GM20000 (cell line): Measurements from ENCODE around the gene HSD17B2.

ENCODE experiments used
- DNase-seq: peaks from one replicate; pipeline ENCODE4 v3.0.0; 2012; ENCODE audit warnings: low spot score
- TF ChIP-seq, protein P1 (sequence below): IDR thresholded peaks from 2 replicates; pipeline ENCODE4 v1.5.1; 2012; ENCODE audit warnings: mild to moderate bottlenecking, control low read depth; ENCODE audit errors: extremely low read depth, missing control alignments

The HSD17B2 gene

DNA sequence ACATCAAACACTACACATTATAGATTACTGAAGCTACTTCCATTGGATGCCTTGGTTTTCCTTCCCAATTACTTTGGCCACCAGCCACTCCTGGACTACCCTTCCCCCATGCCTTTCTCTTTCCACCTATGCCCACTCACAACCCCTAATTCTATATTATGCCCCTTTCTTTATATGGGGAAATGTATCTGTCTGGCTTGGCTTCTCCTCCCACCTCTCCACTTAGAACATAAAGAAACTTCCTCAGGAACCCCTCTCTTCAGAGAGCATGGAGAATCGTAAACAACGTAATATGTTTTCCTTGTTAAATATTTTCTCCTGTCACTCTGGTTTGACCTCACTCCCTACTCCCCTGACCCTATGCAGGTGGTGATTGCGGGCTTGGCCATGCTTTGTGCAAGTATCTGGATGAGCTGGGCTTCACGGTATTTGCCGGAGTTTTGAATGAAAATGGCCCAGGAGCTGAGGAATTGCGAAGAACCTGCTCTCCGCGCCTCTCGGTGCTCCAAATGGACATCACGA lies 32.8 kb downstream of the HSD17B2 start:
- no peak for DNase-seq
- TF ChIP-seq, protein P1, sequence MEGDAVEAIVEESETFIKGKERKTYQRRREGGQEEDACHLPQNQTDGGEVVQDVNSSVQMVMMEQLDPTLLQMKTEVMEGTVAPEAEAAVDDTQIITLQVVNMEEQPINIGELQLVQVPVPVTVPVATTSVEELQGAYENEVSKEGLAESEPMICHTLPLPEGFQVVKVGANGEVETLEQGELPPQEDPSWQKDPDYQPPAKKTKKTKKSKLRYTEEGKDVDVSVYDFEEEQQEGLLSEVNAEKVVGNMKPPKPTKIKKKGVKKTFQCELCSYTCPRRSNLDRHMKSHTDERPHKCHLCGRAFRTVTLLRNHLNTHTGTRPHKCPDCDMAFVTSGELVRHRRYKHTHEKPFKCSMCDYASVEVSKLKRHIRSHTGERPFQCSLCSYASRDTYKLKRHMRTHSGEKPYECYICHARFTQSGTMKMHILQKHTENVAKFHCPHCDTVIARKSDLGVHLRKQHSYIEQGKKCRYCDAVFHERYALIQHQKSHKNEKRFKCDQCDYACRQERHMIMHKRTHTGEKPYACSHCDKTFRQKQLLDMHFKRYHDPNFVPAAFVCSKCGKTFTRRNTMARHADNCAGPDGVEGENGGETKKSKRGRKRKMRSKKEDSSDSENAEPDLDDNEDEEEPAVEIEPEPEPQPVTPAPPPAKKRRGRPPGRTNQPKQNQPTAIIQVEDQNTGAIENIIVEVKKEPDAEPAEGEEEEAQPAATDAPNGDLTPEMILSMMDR: no peak

DNA sequence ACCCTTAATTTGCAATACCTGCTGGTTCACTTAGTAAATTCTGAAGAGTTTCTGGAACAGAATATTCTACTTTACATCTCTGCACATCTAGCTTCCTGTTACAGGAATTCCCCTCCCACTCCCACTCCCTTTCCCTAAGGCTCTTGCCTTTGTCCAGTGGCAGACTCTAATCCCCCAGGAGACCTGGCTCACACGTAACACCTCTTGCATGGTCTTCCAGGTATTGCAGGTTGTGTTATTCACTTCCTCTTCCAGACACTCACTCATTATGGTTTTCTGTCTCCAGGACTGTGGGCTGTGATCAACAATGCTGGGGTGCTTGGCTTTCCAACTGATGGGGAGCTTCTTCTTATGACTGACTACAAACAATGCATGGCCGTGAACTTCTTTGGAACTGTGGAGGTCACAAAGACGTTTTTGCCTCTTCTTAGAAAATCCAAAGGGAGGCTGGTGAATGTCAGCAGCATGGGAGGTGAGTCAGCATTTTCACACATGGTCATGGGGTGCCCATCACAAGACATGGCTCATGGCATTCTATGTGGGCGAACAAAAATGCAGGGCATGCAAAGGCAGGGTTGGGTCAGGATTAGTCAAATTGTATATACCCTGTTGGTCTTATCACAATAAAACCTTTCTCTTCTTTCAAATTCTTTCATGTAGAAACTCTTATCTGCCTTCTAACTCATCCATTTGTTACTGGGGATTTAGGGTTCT lies 35.8 kb downstream of the HSD17B2 start:
- DNase-seq: no peak
- TF ChIP-seq, protein P1: no peak

DNA sequence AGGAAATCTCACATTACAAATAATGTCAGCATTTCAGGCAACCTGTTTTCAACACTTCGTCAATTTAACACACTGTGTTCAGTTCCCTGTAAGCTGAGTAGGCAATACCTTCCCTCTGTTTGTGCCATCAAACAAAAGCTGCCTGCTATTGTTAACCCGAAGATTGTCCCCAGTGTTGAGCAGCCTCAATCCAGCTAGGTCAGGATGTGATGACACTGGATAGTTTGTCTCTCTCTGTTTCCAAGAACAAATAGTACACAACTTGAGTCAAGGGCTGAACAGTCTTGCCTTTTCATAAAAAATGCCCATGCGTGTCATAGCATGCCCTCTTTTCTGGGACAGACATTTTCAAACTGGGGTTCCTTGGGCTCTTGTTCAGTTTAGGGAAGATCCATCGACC lies 36.4 kb downstream of the HSD17B2 start:
- TF ChIP-seq, protein P1: no peak

DNA sequence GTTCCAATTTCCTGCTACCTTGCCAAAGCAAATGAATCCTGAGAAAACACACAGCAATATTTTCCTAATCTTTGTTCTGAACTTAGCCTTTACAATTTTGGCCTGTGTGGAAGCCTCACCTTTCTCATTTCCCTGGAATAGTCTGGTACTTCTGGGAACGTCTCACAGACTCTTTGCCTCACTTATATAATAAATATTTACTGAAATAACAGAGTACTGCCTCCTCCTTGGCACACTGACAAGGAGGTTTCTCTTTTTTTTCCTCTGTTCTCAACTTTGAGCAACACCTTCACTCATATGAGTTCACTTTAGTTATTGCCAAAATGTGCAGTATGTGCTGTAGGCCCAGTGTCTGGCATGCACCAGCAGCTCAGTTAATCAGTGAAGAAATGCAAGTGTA lies 37.3 kb downstream of the HSD17B2 start:
- DNase-seq: no peak
- TF ChIP-seq, protein P1: no peak

More for the DNA sequence above, 36.4 kb downstream of the HSD17B2 start:
- DNase-seq: no peak

DNA sequence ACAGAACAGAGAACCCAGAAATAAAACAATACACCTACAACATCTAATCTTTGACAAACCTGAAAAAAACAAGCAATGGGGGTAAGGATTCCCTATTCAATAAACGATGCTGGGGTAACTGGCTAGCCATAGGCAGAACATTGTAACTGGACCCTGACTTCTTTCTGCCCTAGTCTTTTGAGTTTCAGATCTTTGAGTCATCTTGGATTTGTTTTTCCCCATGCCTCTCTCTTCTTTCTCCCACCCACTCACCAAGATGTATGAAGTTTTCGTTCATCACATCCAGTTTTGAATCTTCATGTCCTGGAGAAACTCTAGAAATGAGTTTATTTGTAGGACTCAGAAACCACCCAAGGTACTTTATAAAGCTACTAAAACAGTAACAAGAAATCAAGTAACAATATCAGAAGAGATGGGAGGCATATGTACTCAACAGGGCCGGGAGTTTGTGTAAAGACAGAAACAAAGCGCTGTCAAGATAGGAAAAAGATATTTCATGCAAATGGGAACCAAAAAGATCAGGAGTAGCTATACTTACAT lies 39.0 kb downstream of the HSD17B2 start:
- TF ChIP-seq, protein P1: no peak
- no peak for DNase-seq

DNA sequence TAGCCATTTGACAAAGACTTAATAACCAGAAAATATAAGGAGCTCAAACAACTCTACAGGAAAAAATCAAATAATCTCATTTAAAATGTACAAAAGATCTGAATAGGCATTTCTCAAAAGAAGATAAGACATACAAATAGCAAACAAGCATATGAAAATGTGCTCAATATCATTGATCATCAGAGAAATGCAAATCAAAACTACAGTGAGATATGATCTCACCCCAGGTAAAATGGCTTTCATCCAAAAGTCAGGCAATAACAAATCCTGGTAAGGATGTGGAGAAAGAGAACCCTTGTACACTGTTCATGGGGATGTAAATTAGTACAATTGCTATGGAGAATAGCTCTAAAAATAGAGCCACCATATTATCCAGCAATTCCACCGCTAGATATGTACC lies 43.1 kb downstream of the HSD17B2 start:
- no peak for DNase-seq
- TF ChIP-seq, protein P1: no peak

DNA sequence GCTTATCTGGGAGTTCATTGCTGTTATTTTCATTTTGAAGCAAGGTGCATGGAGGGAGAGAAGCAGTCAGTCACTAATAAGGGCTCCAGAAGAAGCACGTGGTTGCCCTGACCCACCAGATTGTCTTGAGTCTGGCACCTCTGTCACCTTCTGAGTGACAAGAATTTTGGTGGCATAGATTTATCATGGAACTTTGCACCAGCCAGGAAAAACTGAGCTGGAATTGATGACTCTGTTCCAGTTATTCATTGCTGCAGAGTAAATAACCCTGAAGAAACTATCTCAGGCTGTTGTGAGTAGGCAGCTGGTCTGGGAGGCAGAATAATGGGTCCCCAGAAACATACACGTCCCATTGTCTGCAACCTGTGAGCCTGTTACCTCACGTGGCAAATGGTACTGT lies 44.8 kb downstream of the HSD17B2 start:
- TF ChIP-seq, protein P1: no peak
- DNase-seq: no peak
